HG03108 (cell line): Measurements from ENCODE around the gene UFC1.

ENCODE experiments used
- ATAC-seq: cut with Tn5 transposase; IDR thresholded peaks from one replicate; pipeline ENCODE4 v1.9.1; 2021; ENCODE audit warnings: moderate library complexity; ENCODE audit not compliant: unreplicated experiment

UFC1 gene

DNA sequence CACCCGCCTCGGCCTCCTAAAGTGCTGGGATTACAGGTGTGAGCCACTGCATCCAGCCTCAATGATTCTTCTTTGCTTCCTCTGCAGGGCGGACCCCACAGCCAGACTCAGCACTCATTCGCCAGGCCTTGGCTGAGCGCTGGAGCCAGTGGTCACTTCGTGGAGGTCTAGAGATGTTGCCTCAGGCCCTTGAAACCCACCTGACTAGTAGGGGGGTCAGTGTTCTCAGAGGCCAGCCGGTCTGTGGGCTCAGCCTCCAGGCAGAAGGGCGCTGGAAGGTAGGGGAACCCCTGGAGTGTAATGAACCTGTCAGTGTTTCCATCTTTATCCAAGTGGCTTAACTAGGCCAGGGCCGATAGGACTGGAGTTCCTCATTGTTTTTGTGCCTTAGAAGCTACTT is 15.1 kb downstream of the UFC1 start:
- no peak for ATAC-seq

- no peak for ATAC-seq
Observed at GRCh38 chr1:161171191-161171590, 17.4 kb downstream of the UFC1 start.

DNA sequence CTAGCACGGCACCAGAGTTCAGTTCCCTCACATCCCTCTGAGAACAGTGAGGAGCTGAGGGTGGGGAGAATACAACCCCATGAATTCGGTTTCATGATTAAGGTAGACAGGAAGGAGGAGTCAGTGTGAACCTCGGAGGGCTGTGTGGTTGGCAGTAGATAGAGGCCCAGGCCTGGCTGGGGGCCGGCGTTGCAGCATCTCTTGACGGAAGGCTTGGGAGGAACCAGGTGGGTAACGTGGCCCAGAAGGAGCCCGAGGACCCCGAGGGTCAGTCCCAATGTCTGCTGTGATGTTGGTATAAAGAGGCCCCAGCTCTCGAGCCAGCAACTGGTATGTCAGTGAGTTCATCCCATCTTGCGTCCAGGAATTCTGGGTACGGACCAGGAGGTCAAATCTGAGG is 17.9 kb downstream of the UFC1 start:
- ATAC-seq = no peak

GRCh38 chr1:161172349-161172748 is 18.6 kb downstream of the UFC1 start:
- no peak for ATAC-seq

GRCh38 chr1:161172776-161173376 is 19.1 kb downstream of the UFC1 start:
- no peak for ATAC-seq

DNA sequence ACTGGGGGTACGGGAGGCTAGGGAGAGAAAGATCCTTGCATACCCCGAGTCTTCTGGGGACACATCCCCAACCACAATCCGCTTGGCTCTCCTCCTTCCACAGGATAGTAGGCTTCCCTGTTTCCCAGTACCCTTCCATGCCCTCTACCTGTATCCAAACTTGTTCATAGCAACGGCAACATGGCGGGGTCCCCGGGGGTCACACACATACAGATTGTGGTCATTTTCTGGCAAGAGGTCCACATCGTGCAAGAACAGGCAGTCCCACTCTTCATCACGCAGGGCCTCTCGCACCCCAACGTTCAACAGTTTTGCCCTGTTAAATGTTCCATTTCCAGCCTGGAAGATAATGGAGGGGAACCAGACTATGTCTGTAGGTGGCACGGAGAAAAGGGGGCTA is 19.9 kb downstream of the UFC1 start:
- no peak for ATAC-seq

DNA sequence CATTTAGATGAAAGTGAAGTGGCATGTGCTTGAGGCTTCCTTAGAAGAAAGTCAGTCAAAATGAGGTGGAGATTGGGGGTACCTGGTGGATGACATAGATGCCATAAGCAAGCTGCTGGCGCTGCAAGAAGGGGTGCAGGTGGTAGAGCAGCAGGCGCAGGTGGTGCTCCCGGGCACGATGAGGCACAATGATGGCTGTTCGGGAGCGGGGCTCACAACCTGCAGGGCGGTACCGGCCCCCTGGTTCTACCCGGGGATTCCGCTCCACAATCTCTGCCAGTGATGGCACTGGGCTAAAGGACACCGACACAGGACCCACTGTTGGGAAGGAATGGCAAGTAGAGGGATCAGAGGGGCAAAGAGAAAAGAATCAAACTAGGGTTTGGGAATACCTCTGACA is 21.1 kb downstream of the UFC1 start:
- ATAC-seq = no peak

DNA sequence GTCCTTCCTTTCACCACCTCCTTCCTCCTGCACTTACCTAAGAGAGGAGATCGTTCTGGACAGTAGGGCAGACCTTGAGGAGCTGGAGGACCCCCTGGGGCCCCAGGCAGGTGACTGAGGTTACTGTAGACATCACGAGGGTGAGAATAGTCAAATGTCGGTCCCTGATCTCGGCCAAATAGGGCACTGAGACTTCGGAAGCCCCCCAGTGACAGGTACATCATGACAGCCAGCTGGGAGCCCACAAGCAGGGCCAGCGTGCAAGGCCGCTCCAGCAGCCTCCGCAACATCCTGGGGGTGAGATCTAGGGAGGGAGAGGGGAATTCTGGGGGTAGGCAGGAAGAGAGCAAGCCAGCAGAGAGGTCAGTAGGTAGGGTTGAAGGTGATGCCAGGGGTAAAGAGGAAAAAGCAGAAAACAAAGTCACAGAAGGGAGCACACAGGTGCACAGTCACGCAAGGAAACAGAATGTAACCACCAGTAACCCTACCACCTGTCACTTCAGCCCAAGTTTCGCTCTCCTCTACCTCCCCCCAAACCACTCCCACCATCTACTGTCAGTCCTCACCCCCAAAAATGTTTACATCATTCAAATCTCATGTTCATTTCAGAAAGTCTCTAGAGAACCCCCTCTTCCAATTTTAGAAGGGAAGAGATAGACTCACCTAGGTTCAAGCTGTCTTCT is 22.1 kb downstream of the UFC1 start:
- no peak for ATAC-seq

DNA sequence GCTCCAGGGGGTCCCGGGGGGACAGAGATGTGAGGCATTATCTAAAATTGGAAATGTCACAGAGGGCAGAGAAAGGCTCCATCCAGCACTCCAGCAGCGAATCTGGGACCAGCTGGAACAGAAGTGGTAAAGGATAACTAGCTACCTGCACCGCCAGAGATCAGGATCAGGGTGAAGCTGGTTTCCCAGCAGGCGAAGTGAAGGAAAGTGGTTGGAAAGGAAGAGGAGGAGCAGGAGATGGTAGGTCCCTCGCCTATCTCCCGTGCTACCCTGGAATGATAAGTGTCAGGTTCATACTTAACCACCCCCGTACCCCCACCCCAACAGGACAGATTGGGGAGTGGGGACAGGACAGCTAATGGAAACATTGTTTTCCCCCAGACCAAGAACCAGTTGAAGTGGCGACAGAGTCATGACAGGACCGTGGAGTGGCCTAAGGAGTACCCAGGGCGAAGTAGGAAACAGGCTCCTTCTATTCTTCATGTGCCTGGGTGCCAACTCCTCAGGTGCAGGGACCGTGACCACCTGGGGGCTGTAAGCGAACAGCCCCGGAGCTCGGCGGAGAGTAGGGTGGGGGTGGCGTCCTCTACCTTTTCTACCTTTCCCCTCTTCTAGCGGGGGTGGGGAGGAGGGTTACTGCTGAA is 22.8 kb downstream of the UFC1 start:
- no peak for ATAC-seq

- ATAC-seq = peak; percentile 59
Observed at GRCh38 chr1:161177112-161177935, 23.5 kb downstream of the UFC1 start, which contains the start of gene B4GALT3. Gene B4GALT3 (minus strand): TSS chr1:161177507. CDS start chr1:161176060, 1,447 bp downstream.

DNA sequence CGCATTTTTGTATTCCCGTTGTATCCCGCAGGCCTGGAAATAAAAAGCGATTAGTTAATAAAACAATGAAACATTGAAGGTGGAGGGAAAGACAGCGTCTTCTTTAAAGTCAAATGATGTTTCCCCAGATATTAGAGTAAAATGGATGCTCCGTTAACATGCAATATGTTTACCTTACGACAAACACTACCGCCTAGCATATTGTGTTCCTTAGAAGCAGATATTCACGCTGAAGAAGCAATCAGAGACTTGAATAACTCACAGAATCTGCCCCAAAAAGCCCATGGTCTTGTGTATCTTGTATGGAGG is 24.1 kb downstream of the UFC1 start:
- ATAC-seq = no peak

GRCh38 chr1:161179698-161180097 is 25.9 kb downstream of the UFC1 start:
- no peak for ATAC-seq

DNA sequence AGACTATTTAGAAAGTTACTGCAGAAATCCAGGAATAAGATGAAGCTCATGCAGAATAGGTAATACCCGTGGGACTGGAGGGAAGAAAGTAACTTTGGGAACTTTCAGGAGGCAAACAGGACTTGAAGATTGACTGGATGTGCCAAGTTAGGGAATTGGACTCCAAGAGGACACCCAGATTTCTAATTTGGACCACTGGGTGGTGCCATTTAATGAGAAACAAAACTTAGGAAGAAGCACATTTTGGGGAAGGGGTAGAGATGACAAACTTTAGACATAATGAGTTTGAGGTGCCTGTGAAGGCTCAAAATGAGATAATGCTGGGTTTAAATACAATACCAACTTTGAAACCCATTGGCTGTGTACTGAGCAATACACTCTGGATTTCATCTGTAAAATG is 26.9 kb downstream of the UFC1 start:
- no peak for ATAC-seq

- peak; percentile 52 for ATAC-seq
Observed at GRCh38 chr1:161182214-161182613, 28.4 kb downstream of the UFC1 start.

DNA sequence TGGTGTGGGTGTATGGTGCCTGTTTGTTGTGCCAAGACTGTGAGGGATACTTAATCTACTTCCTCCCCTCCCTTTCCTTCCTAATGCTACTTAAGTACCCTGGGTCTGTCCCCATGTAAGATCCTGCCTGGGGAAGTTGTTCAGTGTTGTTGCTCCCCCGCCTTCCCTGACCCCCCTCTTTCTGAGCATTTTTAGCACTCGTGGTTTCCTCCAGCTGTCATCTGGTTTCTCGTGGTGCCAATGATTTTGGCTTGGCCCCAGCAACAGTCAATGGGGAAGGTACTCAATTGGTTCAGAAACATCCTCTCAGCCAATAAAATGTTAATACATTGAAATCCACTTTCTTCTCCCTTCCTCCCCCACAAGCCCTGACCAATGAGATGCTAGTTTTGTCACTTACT is 31.5 kb downstream of the UFC1 start:
- ATAC-seq = peak; percentile 60

GRCh38 chr1:161185732-161186311 is 32.0 kb downstream of the UFC1 start:
- ATAC-seq = peak; percentile 27

- ATAC-seq = no peak
Observed at GRCh38 chr1:161187311-161187710, 33.5 kb downstream of the UFC1 start.

GRCh38 chr1:161188381-161188780 is 34.6 kb downstream of the UFC1 start:
- ATAC-seq = no peak

- no peak for ATAC-seq
Observed at GRCh38 chr1:161189036-161189435, 35.3 kb downstream of the UFC1 start.

GRCh38 chr1:161190962-161191521 is 37.3 kb downstream of the UFC1 start:
- no peak for ATAC-seq

- no peak for ATAC-seq
Observed at GRCh38 chr1:161191971-161192370, 38.2 kb downstream of the UFC1 start.
